HG03103 (cell line): Measurements from ENCODE around the gene B3GNT8.
A peak's percentile ranks its signal among the peaks of the same experiment; 100 is the strongest.
"Not testable (repeated sequence)": the region's sequence is repeated elsewhere in the genome, so short reads cannot be mapped to it uniquely, and the experiment has no call there.

Experiments used
- ATAC-seq: cut with Tn5 transposase; IDR thresholded peaks from one replicate; pipeline ENCODE4 v1.9.1; 2021; ENCODE audit warnings: low read depth; ENCODE audit not compliant: unreplicated experiment

The B3GNT8 gene

DNA sequence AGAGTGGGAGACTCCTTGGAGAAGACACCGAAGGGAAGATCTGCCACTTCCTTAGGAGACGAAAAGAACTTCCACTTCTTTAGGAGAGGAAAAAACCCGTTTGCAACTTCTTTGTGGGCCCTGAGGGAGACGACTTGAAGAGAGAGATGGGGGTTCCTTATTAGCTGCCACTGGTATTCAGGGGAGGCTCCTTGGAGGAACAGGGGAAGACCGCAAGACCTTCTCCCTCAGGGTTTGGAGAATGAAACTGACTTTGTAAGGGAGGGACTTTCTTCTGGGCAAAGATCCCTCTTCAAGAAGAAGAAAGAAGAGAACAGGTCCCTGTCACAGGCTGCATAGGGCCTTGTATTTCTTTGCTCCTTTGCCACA, 29.1 kb downstream of the B3GNT8 start:
- no peak for ATAC-seq

DNA sequence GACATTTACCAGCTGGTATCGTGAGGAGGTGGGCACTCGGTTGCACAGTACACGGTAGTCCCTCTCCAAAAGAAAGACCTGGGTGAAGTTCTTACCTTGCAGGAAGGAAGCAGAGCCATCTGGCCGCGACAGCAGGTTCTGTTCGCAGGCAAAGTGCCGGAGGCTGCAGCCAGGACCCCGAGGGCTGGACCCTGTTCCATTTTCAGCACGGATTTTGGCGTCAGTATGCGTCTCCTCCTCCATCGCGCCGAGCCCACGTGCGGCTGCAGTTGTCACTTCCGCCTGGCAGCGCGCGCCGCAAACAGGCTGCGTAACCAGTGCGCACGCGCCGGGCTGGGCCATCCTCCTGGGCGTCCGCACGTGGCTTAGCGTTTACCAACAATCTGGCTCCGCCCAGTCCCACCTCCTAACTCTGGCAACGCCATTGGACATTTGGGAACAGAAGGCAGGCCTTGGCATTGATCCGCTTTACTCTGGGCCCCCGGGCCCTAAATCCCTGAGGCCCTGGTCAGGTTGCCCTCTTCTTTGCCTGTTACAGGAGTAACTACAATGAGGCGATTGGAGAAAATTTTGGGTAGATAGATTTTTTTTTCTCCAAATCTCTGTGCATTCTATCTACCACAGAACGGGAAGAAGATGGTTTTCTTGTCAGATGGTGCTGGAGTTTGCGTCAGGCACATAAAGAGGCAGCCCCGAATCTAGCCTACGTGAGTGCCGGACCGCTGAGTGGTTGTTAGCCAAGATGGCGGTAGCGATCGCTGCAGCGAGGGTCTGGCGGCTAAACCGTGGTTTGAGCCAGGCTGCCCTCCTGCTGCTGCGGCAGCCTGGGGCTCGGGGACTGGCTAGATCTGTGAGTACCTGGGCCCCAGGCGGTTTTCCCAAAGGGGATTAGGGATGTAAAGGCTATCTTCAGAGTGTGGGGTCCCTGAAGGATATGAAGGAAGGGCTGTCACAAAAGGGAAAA, 29.8 kb downstream of the B3GNT8 start, which contains the start of the genes BCKDHA and EXOSC5:
Gene BCKDHA (plus strand): TSS at position 733 of the 964 bp plus-strand sequence. CDS start 10 bp downstream, at position 743.
Gene EXOSC5 (minus strand): TSS at position 274 of the 964 bp plus-strand sequence. CDS start 31 bp downstream, at position 243.
- ATAC-seq: peak; percentile 84

DNA sequence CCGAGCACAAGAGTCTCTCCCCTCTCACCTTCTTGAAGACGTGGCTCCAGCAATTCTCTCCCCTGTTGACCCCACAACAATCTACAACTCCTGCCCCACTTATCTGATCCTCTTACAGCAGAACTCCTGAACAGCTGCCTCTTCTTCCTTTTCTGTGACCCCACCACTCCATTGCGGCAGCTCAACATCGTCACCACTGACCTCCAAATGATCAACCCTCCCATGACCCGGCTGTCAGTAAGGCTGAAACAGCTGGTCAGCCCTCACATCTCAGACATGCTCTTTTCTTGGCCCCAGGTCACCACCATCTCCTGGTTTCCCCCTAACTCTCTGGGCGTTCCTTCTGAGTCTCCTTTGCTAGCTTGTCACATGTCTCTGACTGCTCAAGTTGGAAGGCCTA, 31.8 kb downstream of the B3GNT8 start:
- no peak for ATAC-seq

DNA sequence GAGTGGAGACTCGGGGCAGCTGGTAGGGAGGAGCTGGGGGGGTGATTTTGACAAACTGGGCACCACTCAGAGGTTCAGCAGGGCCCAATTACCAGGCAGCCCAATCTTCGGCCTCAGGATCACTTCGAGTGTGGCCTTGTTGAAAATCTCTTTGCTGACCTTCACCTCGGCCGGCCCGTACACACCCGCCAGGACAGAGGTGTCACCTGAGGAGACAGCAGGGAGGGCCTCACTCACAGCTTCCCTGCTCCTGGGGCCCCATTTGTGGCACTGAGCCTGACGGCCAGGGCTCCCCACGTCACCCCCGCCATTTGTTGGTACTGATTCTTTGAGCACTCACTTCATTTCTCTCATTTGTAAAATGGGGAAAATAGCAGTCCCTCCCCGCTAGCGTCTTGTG, 34.4 kb downstream of the B3GNT8 start:
- ATAC-seq: no peak

DNA sequence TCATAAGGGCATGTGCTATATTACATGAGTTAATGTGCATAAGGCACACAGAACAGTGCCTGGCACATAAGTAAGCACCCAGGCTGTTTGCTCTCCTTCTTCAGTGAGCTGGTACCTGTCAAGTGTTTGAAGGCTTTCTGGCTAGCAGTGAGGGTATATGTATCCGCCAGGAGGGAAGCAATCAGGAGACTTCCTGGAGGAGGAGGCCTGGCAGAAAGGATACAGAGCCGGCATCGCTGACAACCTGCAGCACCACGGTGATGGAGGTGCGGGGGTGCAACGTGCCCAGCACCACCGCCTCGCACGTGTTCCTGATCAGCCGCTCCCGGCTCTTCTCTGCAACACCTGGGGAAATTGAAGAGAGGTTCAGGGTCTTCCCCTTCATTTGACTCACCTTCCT, 35.6 kb downstream of the B3GNT8 start:
- no peak for ATAC-seq

DNA sequence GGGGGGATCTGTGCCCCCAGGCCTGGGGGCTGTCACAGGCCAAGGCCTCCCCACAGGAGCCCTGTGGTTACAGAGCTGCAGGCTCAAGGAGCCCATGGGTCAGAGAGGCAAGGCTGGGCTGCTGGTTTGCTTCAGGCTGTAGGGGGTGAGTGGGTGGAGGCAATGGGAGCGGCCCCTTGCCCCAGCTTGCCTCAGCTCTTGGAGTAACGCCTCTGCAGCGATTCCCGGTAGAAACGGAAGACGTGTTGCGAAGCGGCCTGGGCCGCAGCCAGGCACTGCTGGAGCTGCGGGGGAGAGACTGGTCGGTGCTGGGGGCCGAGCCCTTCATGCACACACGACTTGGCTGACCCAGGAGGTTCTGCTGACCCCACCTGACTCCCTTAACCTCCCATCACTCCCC, 40.7 kb downstream of the B3GNT8 start:
- no peak for ATAC-seq

DNA sequence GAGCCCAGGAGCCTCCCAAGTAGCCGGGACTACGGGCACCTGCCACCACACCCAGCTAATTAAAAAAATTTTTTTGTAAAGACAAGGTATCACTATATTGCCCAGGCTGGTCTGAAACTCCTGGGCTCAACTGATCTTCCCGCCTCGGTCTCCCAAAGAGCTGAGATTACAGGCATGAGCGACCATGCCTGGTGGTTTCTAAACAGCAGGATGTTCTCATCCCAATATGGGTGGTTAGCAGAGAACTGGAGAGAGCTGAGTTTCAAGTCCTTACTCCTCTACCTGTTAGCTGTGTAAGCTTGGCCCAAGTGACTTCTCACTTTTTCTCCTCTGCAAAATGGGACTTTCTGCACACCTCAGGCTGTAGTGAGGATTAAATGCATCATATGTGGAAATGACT, 42.8 kb downstream of the B3GNT8 start:
- no peak for ATAC-seq

DNA sequence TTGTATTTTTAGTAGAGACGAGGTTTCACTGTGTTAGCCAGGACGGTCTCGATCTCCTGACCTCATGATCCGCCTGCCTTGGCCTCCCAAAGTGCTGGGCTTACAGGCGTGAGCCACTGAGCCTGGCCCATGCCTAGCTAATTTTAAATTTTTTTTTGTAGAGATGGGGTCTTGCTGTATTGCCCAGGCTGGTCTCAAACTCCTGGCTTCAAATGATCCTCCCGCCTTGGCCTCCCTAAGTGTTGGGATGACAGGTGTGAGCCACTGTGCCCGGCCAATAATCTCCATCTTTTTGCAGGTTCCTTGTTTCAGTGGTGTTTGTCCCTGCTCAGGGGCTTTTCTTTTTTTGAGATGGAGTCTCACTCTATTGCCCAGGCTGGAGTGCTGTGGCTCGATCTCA, 45.6 kb downstream of the B3GNT8 start:
- ATAC-seq: not testable (repeated sequence)

DNA sequence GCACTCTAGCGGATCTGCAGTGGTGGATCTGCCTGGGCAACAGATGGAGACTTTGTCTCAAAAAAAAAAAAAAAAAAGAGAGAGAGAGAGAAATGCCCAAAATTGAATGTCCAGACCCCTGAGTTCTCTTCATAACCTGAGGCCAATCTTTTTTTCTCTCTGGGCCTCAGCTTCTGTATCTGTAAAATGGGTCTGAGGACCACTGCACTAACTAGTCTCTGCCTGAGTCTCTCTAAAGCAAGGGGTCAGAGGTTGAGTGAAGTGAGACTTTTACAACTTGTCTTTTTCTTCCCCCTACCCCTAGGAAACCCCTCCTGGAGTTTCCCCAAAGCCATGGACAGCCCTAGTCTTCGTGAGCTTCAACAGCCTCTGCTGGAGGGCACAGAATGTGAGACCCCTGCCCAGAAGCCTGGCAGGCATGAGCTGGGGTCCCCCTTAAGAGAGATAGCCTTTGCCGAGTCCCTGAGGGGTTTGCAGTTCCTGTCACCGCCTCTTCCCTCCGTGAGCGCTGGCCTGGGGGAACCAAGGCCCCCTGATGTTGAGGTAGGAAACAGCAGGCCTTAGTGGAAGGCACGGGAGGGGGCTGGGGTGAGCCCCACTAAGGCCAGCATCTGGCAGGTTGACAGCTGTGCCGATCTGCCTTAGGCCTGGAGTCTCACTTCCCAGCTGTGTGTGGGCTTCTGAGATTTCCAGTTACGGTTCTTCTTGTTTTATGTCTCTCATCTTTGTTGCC, 49.0 kb downstream of the B3GNT8 start:
- ATAC-seq: no peak

DNA sequence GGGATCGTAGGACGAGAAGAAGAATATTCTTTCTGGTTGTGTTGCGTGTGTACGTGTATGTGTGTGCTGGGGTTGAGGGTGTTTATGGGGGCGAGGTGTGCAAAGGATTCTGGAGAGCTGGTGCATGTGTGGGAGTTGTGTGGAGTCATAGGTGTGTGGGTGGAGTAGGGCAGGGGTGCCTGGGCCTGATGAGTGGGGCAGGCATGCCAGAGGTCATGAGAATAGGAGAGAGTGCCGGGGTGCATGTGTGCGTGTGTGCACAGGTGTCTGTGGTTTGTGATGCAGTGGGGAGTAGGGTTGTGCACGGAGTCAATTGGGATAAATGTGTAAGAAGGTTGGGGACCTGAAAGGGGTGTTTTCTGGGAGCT, 50.2 kb downstream of the B3GNT8 start:
- no peak for ATAC-seq

DNA sequence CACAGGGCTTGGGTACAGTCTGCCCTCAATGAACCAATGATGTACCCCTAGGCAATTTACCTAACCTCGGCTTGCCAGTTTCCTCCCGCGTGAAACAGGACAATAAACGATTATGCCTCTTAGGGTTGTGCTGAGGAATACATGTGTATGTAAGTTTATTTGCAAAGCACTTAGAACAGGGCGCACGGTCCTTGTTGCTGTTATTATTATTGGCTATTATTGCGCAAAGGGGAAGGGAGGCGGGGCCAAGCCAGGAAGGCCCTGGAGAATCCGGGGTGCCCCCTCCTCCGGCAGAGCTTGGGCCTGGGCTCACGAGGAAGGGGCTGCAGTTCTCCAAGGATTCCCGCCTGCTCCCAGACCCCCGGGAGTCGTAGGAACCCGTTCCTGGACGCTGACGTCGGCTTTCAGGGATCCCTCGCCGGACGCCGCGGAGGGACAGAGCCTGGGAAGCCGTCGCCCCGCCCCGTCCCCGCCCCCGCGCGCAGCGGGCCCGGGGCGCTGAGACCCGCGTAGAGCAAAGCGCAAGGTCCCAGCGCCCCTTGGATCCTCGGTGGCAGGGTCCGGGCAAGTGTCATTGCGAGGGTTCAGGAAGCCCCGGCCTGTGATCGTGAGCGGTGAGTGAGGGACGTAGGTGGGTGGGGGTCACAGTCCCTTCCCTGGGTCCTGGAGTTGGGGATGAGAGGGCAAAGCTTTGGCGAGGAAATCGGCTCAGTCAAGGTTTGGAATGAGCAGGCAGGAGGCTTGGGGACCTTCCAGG, 50.8 kb downstream of the B3GNT8 start, which contains the start of gene TMEM91:
Gene TMEM91 (plus strand): TSS at position 293 of the 757 bp plus-strand sequence. CDS start 1,777 bp downstream, outside the sequence.
- no peak for ATAC-seq
